GM19467 (cell line): ENCODE results near the gene NEMP2.
"Not testable (repeated sequence)": the region's sequence is repeated elsewhere in the genome, so short reads cannot be mapped to it uniquely, and the experiment has no call there.

Experiments used
- ATAC-seq: cut with Tn5 transposase; IDR thresholded peaks from one replicate; pipeline ENCODE4 v1.9.1; 2021; ENCODE audit warnings: mild to moderate bottlenecking, moderate library complexity; ENCODE audit not compliant: unreplicated experiment

NEMP2 gene

GRCh38 chr2:190494600-190495227, 39.8 kb downstream of the NEMP2 start:
- ATAC-seq, result not testable (repeated sequence)

- ATAC-seq, result no peak
These were observed 41.4 kb downstream of the NEMP2 start for GRCh38 chr2:190493095-190493494.

- no peak for ATAC-seq
These were observed 44.0 kb downstream of the NEMP2 start for GRCh38 chr2:190490502-190490901.

GRCh38 chr2:190489475-190489874, 45.0 kb downstream of the NEMP2 start:
- ATAC-seq, result no peak

- ATAC-seq, result no peak
These were observed 45.8 kb downstream of the NEMP2 start for GRCh38 chr2:190488516-190489233.

GRCh38 chr2:190486037-190486623, 48.4 kb downstream of the NEMP2 start:
- no peak for ATAC-seq

GRCh38 chr2:190482451-190482850, 52.1 kb downstream of the NEMP2 start:
- ATAC-seq, result no peak

- no peak for ATAC-seq
These were observed 53.2 kb downstream of the NEMP2 start for GRCh38 chr2:190481339-190481738.

- no peak for ATAC-seq
These were observed 55.8 kb downstream of the NEMP2 start for GRCh38 chr2:190478572-190479195.

GRCh38 chr2:190477661-190478454, 56.7 kb downstream of the NEMP2 start:
- ATAC-seq, result no peak

GRCh38 chr2:190470256-190470826, 64.2 kb downstream of the NEMP2 start:
- no peak for ATAC-seq

- no peak for ATAC-seq
These were observed 64.8 kb downstream of the NEMP2 start for GRCh38 chr2:190469771-190470170.

GRCh38 chr2:190468814-190469569, 65.5 kb downstream of the NEMP2 start:
- ATAC-seq, result peak; percentile 56

- not testable (repeated sequence) for ATAC-seq
These were observed 66.2 kb downstream of the NEMP2 start for GRCh38 chr2:190468354-190468753.

GRCh38 chr2:190467575-190468083, 66.9 kb downstream of the NEMP2 start:
- ATAC-seq, result no peak

GRCh38 chr2:190466819-190467446, 67.6 kb downstream of the NEMP2 start:
- no peak for ATAC-seq

- peak; percentile 47 for ATAC-seq
These were observed 69.5 kb downstream of the NEMP2 start for GRCh38 chr2:190465060-190465459.

- ATAC-seq, result no peak
These were observed 71.9 kb downstream of the NEMP2 start for GRCh38 chr2:190462611-190463010.

- no peak for ATAC-seq
These were observed 72.3 kb downstream of the NEMP2 start for GRCh38 chr2:190462181-190462580.
